Measurements from ENCODE around the gene COPS6.

COPS6 gene

GRCh38 chr7:100079024-100079560, 9.7 kb upstream of the COPS6 start:
- in situ Hi-C loops (cut with MboI; ENCODE audit: low sequenced_read_pairs): no loop called here

DNA sequence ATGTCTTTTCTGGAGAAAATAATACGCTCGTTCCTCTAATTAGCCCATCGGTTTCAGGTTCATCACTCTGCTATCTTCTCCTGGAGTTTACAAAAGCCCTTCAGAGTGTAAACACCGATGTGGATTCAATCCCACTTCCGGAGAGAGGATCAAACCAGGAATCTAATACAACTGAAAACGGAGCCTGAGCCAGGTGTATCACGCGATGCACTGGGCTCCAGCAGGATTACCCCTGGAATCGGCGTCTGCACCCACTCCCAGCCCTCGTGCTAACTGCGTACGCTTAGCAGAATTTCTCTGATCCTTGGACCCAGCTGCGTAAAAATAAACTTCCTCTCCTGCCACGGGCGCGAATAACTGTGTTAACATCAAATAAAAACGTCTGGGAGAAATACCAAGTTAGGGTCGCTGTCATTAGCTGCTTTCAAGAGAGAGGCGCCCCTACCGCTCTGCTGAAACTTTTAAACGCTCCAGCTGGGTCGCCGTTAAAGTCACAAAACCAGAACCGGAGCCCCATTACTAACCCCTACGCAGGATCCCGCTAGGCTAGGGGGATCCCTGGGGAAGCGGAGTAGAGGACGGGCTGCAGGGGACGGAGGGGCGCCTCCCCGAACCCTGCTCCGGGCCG, 7.7 kb upstream of the COPS6 start:
- in situ Hi-C loops (cut with MboI; ENCODE audit: low sequenced_read_pairs): no loop called here

GRCh38 chr7:100081535-100082102, 7.2 kb upstream of the COPS6 start, which contains the start of gene ZNF3:
Gene ZNF3, minus strand, starts transcription at chr7:100081723. Its CDS starts 4,366 bp downstream, at chr7:100077357.
- in situ Hi-C loops (cut with MboI; ENCODE audit: low sequenced_read_pairs): no loop called here

DNA sequence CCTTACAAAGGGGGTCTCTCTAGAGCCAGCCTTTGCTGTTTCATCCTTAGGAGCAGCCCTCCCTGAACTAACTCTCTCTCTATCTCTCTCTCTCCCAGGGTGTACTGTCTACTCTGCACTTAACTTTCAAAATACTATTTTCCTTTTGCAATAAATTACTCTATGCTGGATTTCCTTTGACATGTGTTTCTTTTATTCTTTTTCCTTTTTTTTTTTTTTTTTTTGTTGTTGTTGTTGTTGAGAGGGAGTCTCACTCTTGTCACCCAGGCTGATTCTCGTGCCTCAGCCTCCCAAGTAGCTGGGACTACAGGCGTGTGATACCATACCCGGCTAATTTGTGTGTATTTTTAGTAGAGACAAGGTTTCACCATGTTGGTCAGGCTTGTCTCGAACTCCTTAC, 5.8 kb upstream of the COPS6 start:
- in situ Hi-C loops (cut with MboI; ENCODE audit: low sequenced_read_pairs): no loop called here

- in situ Hi-C loops (cut with MboI; ENCODE audit: low sequenced_read_pairs): no loop called here
Measured at GRCh38 chr7:100085515-100085914, 3.3 kb upstream of the COPS6 start.

DNA sequence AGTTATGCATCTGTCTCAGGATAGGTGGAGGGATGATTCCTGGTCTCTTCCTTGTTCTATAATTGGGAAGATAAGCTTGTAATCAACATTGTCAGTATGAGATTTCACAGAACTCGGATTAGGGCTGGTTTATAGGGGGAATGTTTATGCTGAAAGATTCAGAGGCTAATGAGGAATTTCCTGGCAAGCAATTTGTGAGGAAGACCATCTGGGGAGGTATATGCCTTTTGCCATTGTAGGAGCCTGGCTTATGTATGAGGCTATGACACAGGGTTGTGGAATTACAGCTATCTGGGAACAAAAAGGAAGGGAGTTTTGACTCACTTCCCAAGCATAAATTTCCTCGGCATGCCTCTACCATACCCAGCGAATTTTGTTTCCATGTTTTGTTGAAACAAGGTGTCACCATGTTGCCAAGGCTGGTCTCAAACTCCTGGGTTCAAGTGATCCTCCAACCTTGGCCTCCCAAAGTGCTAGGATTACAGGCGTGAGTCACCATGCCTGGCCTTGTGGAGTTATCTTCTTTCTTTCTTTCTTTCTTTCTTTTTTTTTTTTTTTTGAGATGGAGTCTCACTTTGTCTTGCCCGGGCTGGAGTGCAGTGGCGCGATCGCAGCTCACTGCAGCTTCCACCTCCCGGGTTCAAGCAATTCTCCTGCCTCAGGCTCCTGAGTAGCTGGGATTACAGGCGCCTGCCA, 1.6 kb upstream of the COPS6 start:
- in situ Hi-C loops (cut with MboI; ENCODE audit: low sequenced_read_pairs): no loop called here

DNA sequence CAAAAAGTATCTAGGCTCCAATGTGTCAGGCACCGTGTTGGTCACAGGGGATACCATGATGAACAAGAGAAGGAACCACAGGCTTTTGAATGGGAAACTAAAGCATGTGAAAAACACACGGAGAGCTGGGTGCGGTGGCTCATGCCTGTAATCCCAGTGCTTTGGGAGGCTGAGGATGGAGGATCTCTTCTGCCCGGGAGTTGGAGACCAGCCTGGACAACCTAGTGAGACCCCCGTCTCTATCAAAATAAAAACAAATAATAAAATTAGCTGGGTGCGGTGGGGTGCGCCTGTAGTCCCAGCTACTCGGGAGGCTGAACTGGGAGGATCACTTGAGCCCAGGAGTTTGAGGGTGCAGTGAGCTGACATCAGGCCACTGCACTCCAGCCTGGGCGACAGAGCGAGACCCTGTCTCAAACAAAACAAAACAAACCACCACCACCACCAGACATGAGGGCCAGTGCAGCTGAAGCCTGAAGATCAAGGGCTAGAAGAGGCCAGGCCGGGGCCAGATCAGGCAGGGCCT, 611 bp upstream of the COPS6 start:
- in situ Hi-C loops (cut with MboI; ENCODE audit: low sequenced_read_pairs): no loop called here

GRCh38 chr7:100089458-100090196, 858 bp downstream of the COPS6 start:
- in situ Hi-C loops (cut with MboI; ENCODE audit: low sequenced_read_pairs): no loop called here

GRCh38 chr7:100090527-100091410, 2.0 kb downstream of the COPS6 start:
- in situ Hi-C loops (cut with MboI; ENCODE audit: low sequenced_read_pairs): no loop called here

DNA sequence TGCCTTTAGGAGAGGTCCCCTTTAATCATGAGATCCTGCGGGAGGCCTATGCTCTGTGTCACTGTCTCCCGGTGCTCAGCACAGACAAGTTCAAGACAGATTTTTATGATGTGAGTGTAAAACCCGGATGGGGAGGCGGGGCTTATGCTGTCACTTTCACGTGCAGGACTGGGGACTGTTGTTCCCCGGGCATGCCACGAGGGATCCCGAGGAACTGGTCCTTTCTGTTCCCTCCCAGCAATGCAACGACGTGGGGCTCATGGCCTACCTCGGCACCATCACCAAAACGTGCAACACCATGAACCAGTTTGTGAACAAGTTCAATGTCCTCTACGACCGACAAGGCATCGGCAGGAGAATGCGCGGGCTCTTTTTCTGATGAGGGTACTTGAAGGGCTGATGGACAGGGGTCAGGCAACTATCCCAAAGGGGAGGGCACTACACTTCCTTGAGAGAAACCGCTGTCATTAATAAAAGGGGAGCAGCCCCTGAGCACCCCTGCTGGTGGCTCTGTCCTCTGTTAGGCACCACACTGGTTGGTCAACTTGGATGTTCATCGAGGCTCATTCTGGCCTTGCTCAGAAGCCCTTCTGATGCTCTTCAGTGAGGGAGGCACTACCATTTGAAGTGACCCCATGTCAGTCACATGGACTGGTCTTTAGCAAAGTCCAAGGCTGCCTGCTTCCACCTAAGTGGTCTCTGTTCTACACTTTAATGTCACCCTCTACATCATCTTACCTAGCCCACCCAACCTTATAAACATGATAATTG, 2.8 kb downstream of the COPS6 start:
- in situ Hi-C loops (cut with MboI; ENCODE audit: low sequenced_read_pairs): no loop called here

- in situ Hi-C loops (cut with MboI; ENCODE audit: low sequenced_read_pairs): no loop called here
Measured at GRCh38 chr7:100093054-100093453, 4.3 kb downstream of the COPS6 start.

DNA sequence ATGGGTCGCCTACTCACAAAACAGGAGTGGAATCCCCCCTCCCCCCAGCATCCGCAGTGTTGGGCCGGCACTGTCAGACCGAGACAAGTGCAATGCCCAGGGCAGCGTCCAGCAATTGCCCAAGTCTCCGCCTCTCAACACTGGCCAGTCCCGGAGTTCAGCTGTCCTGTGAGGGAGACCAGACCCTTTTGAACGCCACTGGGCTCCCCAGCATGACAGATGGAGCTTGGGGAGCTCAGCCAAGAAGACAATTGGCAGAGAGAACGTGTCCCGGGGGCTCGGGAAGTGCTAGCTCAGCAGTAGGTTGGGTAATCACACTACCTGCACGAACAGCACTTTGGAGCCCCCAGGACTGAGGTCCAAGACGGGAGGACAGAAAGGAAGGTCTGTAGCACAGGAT, 4.7 kb downstream of the COPS6 start:
- in situ Hi-C loops (cut with MboI; ENCODE audit: low sequenced_read_pairs): no loop called here

DNA sequence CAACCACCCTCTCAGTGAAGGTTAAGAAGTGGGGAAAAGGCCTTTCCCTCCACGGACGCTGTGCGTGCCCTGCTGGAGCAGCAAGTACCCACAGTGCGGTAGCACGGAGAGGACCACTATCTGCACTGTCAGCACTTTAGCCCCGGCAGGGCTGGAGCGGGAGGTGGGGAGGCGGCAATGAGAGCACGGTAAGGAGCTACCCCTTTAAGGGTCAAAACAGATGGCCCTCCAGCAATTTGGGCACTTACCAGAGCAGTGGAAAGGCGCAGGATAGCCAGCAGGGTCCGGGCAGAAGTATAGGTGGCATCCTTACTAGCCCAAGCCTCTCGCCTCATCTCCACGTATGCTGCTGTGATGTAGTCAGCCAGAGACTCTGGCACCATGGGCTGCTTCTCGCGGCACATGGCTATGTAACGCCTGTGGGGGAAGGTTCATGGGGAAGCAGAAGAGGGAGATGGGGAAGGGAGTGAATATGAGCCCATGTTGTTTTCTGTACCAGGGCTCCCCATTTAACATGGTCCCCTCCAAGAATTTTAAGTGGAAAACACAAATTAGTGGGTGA, 5.2 kb downstream of the COPS6 start:
- in situ Hi-C loops (cut with MboI; ENCODE audit: low sequenced_read_pairs): no loop called here

DNA sequence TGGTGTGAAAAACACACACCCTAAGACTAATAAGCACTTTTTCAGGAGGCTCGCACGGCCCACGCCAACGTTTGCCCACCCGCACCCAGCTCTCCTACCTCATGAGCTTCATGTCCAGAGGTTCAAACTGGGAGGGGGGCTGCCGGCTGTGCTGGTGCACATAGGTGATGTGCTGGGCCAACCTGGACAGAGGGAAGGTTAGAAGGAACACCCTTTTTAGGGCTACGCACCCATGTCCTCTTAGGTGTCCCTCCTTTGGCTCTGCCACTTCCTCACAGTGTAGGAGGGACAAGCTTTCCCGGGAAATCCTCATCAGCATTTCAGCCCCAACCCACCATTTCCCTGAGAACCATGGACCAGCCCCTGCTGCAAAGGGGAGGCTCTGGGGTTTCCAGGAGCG, 6.5 kb downstream of the COPS6 start:
- in situ Hi-C loops (cut with MboI; ENCODE audit: low sequenced_read_pairs): no loop called here

GRCh38 chr7:100095704-100096103, 6.9 kb downstream of the COPS6 start:
- in situ Hi-C loops (cut with MboI; ENCODE audit: low sequenced_read_pairs): no loop called here

GRCh38 chr7:100098913-100099312, 10.1 kb downstream of the COPS6 start:
- in situ Hi-C loops (cut with MboI; ENCODE audit: low sequenced_read_pairs): no loop called here

DNA sequence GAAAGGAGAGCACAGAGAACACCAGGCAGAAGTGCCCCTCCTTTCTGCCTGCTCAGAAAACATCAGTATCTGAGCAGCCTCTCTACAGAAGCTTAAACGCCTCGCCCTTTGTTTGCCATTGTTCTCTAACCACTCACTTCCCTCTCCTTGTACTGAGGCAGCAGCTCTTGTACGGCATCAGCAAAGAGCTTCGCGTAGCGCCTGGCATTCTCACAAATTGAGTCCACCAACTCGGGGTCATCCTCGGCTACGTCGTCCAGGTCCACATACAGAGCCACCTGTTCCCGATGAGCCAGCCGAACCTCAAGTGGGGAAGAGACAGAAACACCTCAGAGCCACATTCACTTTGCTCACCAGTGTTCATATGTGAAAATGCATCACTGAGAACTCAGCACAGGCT, 10.7 kb downstream of the COPS6 start:
- in situ Hi-C loops (cut with MboI; ENCODE audit: low sequenced_read_pairs): no loop called here

DNA sequence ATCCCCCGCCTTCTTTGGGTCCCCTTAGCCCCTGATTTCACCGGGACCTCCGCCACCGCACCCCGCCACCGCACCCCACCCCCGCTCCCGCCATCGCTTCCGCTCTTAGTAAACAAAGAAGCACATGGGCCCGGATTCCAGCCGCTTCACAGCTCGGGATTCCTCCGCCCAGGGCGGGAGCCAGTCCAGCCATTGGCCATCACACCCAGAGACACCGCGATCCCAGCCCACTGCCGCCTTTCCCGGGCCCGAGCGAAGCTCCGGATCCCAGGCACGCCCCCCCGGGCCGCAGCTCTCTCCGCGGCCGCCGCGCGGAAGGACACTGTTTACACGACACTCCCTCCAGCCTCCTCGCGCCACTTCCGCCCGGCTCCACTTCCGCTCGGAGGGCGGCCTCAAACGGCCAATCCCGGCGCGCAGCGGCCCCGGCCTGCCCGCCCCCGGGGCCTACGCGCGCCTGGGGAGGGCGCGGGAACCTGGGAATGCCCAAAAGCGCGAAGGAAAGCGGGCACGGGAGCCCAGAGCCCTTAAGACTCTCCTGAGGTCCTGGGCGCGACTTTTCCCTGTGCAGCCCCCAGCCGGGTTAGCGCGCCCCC, 11.7 kb downstream of the COPS6 start:
- in situ Hi-C loops (cut with MboI; ENCODE audit: low sequenced_read_pairs): no loop called here
